ENCODE results near the gene LEP.

The LEP gene

GRCh38 chr7:128244861-128245260 is 3.8 kb downstream of the LEP start:
- DNase-seq (ENCODE audit: low read depth in 1 of 2, low spot score in 1 of 2), result no peak

- no peak for DNase-seq (ENCODE audit: low read depth in 1 of 2, low spot score in 1 of 2)
Observed at GRCh38 chr7:128247108-128247507, 6.0 kb downstream of the LEP start.

- no peak for DNase-seq (ENCODE audit: low read depth in 1 of 2, low spot score in 1 of 2)
Observed at GRCh38 chr7:128247640-128248194, 6.6 kb downstream of the LEP start.

- no peak for DNase-seq (ENCODE audit: low read depth in 1 of 2, low spot score in 1 of 2)
Observed at GRCh38 chr7:128251337-128251736, 10.3 kb downstream of the LEP start.

GRCh38 chr7:128253701-128254100 is 12.6 kb downstream of the LEP start:
- no peak for DNase-seq (ENCODE audit: low read depth in 1 of 2, low spot score in 1 of 2)

- DNase-seq (ENCODE audit: low read depth in 1 of 2, low spot score in 1 of 2), result no peak
Observed at GRCh38 chr7:128254470-128254869, 13.4 kb downstream of the LEP start.

- DNase-seq (ENCODE audit: low read depth in 1 of 2, low spot score in 1 of 2), result no peak
Observed at GRCh38 chr7:128255271-128255670, 14.2 kb downstream of the LEP start.

- no peak for DNase-seq (ENCODE audit: low read depth in 1 of 2, low spot score in 1 of 2)
Observed at GRCh38 chr7:128257458-128257857, 16.4 kb downstream of the LEP start.

GRCh38 chr7:128259131-128260061 is 18.3 kb downstream of the LEP start:
- DNase-seq (ENCODE audit: low read depth in 1 of 2, low spot score in 1 of 2), result no peak

GRCh38 chr7:128260069-128260795 is 19.2 kb downstream of the LEP start:
- DNase-seq (ENCODE audit: low read depth in 1 of 2, low spot score in 1 of 2), result no peak

- no peak for DNase-seq (ENCODE audit: low read depth in 1 of 2, low spot score in 1 of 2)
Observed at GRCh38 chr7:128262273-128263028, 21.4 kb downstream of the LEP start.

GRCh38 chr7:128263420-128263819 is 22.3 kb downstream of the LEP start:
- DNase-seq (ENCODE audit: low read depth in 1 of 2, low spot score in 1 of 2), result no peak

GRCh38 chr7:128264477-128264876 is 23.4 kb downstream of the LEP start:
- DNase-seq (ENCODE audit: low read depth in 1 of 2, low spot score in 1 of 2), result no peak

GRCh38 chr7:128265156-128265905 is 24.3 kb downstream of the LEP start:
- no peak for DNase-seq (ENCODE audit: low read depth in 1 of 2, low spot score in 1 of 2)

- no peak for DNase-seq (ENCODE audit: low read depth in 1 of 2, low spot score in 1 of 2)
Observed at GRCh38 chr7:128265906-128266300, 24.8 kb downstream of the LEP start.

GRCh38 chr7:128266529-128266882 is 25.4 kb downstream of the LEP start:
- DNase-seq (ENCODE audit: low read depth in 1 of 2, low spot score in 1 of 2), result no peak

GRCh38 chr7:128266883-128267594 is 26.0 kb downstream of the LEP start:
- DNase-seq (ENCODE audit: low read depth in 1 of 2, low spot score in 1 of 2), result no peak

GRCh38 chr7:128267595-128267924 is 26.5 kb downstream of the LEP start:
- DNase-seq (ENCODE audit: low read depth in 1 of 2, low spot score in 1 of 2), result no peak

- DNase-seq (ENCODE audit: low read depth in 1 of 2, low spot score in 1 of 2), result no peak
Observed at GRCh38 chr7:128268233-128268632, 27.2 kb downstream of the LEP start.

GRCh38 chr7:128270826-128271272 is 29.8 kb downstream of the LEP start:
- DNase-seq (ENCODE audit: low read depth in 1 of 2, low spot score in 1 of 2), result no peak
